NCI-H128 (cell line): ENCODE data around the gene CDK14.
A peak's percentile ranks its signal among the peaks of the same experiment; 100 is the strongest.

Experiments
- DNase-seq: peaks from one replicate; lab custom pipeline; 2025; ENCODE audit not compliant: unreplicated experiment; lab: John Stamatoyannopoulos, UW

The CDK14 gene

GRCh38 chr7:91181949-91182348, 585.8 kb downstream of the CDK14 start:
- no peak for DNase-seq

GRCh38 chr7:91182819-91183764, 587.0 kb downstream of the CDK14 start:
- DNase-seq: no peak

- no peak for DNase-seq
These were observed 589.6 kb downstream of the CDK14 start for GRCh38 chr7:91185771-91186170.

- DNase-seq: no peak
These were observed 590.9 kb downstream of the CDK14 start for GRCh38 chr7:91187061-91187460.

- no peak for DNase-seq
These were observed 595.6 kb downstream of the CDK14 start for GRCh38 chr7:91191771-91192170.

- no peak for DNase-seq
These were observed 597.0 kb downstream of the CDK14 start for GRCh38 chr7:91193141-91193540.

- DNase-seq: no peak
These were observed 598.7 kb downstream of the CDK14 start for GRCh38 chr7:91194841-91195240.

GRCh38 chr7:91196058-91196457, 599.9 kb downstream of the CDK14 start:
- DNase-seq: no peak

GRCh38 chr7:91198371-91198770, 602.2 kb downstream of the CDK14 start:
- DNase-seq: no peak

- no peak for DNase-seq
These were observed 603.5 kb downstream of the CDK14 start for GRCh38 chr7:91199601-91200000.

- DNase-seq: no peak
These were observed 605.5 kb downstream of the CDK14 start for GRCh38 chr7:91201442-91202113.

- DNase-seq: no peak
These were observed 610.3 kb downstream of the CDK14 start for GRCh38 chr7:91206361-91206960.

- DNase-seq: no peak
These were observed 616.5 kb downstream of the CDK14 start for GRCh38 chr7:91212582-91212981.

- DNase-seq: no peak
These were observed 630.3 kb downstream of the CDK14 start for GRCh38 chr7:91226411-91226810.

GRCh38 chr7:91228327-91228726, 632.2 kb downstream of the CDK14 start:
- no peak for DNase-seq

GRCh38 chr7:91228927-91229558, 632.9 kb downstream of the CDK14 start:
- DNase-seq: peak; percentile 41

GRCh38 chr7:91230100-91230499, 634.0 kb downstream of the CDK14 start:
- DNase-seq: no peak

- DNase-seq: no peak
These were observed 634.4 kb downstream of the CDK14 start for GRCh38 chr7:91230503-91230902.

- DNase-seq: no peak
These were observed 637.1 kb downstream of the CDK14 start for GRCh38 chr7:91233212-91233611.

GRCh38 chr7:91235211-91235832, 639.2 kb downstream of the CDK14 start:
- no peak for DNase-seq

GRCh38 chr7:91239171-91239604, 643.1 kb downstream of the CDK14 start:
- DNase-seq: no peak
